Islet of Langerhans (tissue), 1 donor: ENCODE data around the gene RAD51B.
A peak's percentile ranks its signal among the peaks of the same experiment; 100 is the strongest.
"Not testable (repeated sequence)": the region's sequence is repeated elsewhere in the genome, so short reads cannot be mapped to it uniquely, and the experiment has no call there.

Source experiments
- FAIRE-seq: peaks from one replicate; lab custom pipeline; 2011; peaks lifted over from hg19 to GRCh38; lab: Jason Lieb, UNC

The RAD51B gene

GRCh38 chr14:67949771-67950170, 130.2 kb downstream of the RAD51B start:
- FAIRE-seq: no peak

GRCh38 chr14:67950386-67950785, 130.8 kb downstream of the RAD51B start:
- no peak for FAIRE-seq

- no peak for FAIRE-seq
These were observed 132.1 kb downstream of the RAD51B start for GRCh38 chr14:67951529-67952135.

GRCh38 chr14:67952381-67952780, 132.8 kb downstream of the RAD51B start:
- no peak for FAIRE-seq

- no peak for FAIRE-seq
These were observed 133.2 kb downstream of the RAD51B start for GRCh38 chr14:67952786-67953185.

GRCh38 chr14:67955261-67955660, 135.7 kb downstream of the RAD51B start:
- no peak for FAIRE-seq

- FAIRE-seq: no peak
These were observed 138.4 kb downstream of the RAD51B start for GRCh38 chr14:67957946-67958345.

- no peak for FAIRE-seq
These were observed 142.1 kb downstream of the RAD51B start for GRCh38 chr14:67961676-67962075.

- FAIRE-seq: no peak
These were observed 142.7 kb downstream of the RAD51B start for GRCh38 chr14:67962215-67962644.

- no peak for FAIRE-seq
These were observed 144.0 kb downstream of the RAD51B start for GRCh38 chr14:67963545-67963944.

GRCh38 chr14:67963960-67964812, 144.6 kb downstream of the RAD51B start:
- FAIRE-seq: no peak

GRCh38 chr14:67965696-67966095, 146.1 kb downstream of the RAD51B start:
- FAIRE-seq: no peak

GRCh38 chr14:67967206-67967605, 147.6 kb downstream of the RAD51B start:
- no peak for FAIRE-seq

GRCh38 chr14:67967970-67968369, 148.4 kb downstream of the RAD51B start:
- FAIRE-seq: not testable (repeated sequence)

- FAIRE-seq: peak; percentile 86
These were observed 151.3 kb downstream of the RAD51B start for GRCh38 chr14:67970923-67971322.

GRCh38 chr14:67971627-67972625, 152.3 kb downstream of the RAD51B start:
- FAIRE-seq: no peak

GRCh38 chr14:67973436-67973835, 153.9 kb downstream of the RAD51B start:
- FAIRE-seq: no peak

GRCh38 chr14:67975470-67975869, 155.9 kb downstream of the RAD51B start:
- FAIRE-seq: no peak

GRCh38 chr14:67977434-67978034, 158.0 kb downstream of the RAD51B start:
- FAIRE-seq: no peak

- no peak for FAIRE-seq
These were observed 159.2 kb downstream of the RAD51B start for GRCh38 chr14:67978749-67979148.

- FAIRE-seq: peak; percentile 70
These were observed 163.4 kb downstream of the RAD51B start for GRCh38 chr14:67982711-67983608.
